Hepatocyte (in vitro differentiated cells): ENCODE data around the gene ZBTB5.

ENCODE experiments used
- CTCF ChIP-seq: fragments of 200-600 bp; sonication (generic); IDR thresholded peaks from 2 replicates; pipeline ENCODE4 v1.5.1; 2016; ENCODE audit warnings: antibody characterized with exemption, mild to moderate bottlenecking; ENCODE audit not compliant: poor library complexity
- EZH2 ChIP-seq: fragments of 200-600 bp; sonication (generic); IDR thresholded peaks from 2 replicates; pipeline ENCODE4 v1.6.1; 2016; ENCODE audit warnings: antibody characterized with exemption, mild to moderate bottlenecking, borderline replicate concordance

GRCh38 chr9:37405350-37405749 is 59.9 kb downstream of the ZBTB5 start:
- TF ChIP-seq CTCF (no peak), EZH2 (no peak)
